ENCODE measurements around the gene CDH23. TPM values are rescaled to one million over a fixed set of nuclear protein-coding genes. Genes with fewer than 3 reads are reported as not detected.

The CDH23 gene
- total and polyA plus RNA-seq, 9 of the 15 experiments (the other 6 are each of a cell fraction or from before 2014, with no cell fraction given) = 0.18 to 1.2 (median 0.47) TPM

GRCh38 chr10:71805776-71806703 lies 409.3 kb downstream of the CDH23 start (continued):
- no peak for TF ChIP-seq XRCC4 (IDR thresholded peaks at IDR 0.05; ENCODE audit: extremely low read depth, insufficient read depth, insufficient read length)
- no peak for TF ChIP-seq ZNF449 (CRISPR knock-in tag; IDR thresholded peaks at IDR 0.05)
- TF ChIP-seq OTX1 (CRISPR knock-in tag; IDR thresholded peaks at IDR 0.05) = 0 out of 2 replicates have a peak, but pooled peaks have one; percentile 22
- no peak for TF ChIP-seq NR0B1 (IDR thresholded peaks at IDR 0.05; ENCODE audit: partially characterized antibody)
- peak; percentile 3 for TF ChIP-seq NFYB (IDR thresholded peaks at IDR 0.05; ENCODE audit: extremely low read depth, insufficient read length)
- TF ChIP-seq ZNF639 (CRISPR knock-in tag; conservative IDR thresholded peaks at IDR 0.05 in 1 of 2, IDR thresholded peaks at IDR 0.05 in 1 of 2) = 0 out of 4 replicates have a peak, but pooled peaks of 1 of the 2 experiments have one; percentile 44
- TF ChIP-seq MAFK (IDR thresholded peaks at IDR 0.05; ENCODE audit: low read length) = peak; percentile 44; the same call in 1 of the 2 replicates
- no peak for TF ChIP-seq ZNF592 (IDR thresholded peaks at IDR 0.05)
- TF ChIP-seq SMARCC2 (IDR thresholded peaks at IDR 0.05; ENCODE audit: low read depth) = no peak
- no peak for TF ChIP-seq PATZ1 (CRISPR knock-in tag; IDR thresholded peaks at IDR 0.05; ENCODE audit: borderline replicate concordance)
- no peak for TF ChIP-seq TAF15 (IDR thresholded peaks at IDR 0.05; ENCODE audit: low read depth, low read length)
- no peak for TF ChIP-seq ZC3H4 (CRISPR knock-in tag; IDR thresholded peaks at IDR 0.05; ENCODE audit: borderline replicate concordance)
- peak; percentile 35; the same call in 1 of the 2 replicates for TF ChIP-seq ATF7 (IDR thresholded peaks at IDR 0.05)
